ENCODE results near the gene SHKBP1.

The SHKBP1 gene

DNA sequence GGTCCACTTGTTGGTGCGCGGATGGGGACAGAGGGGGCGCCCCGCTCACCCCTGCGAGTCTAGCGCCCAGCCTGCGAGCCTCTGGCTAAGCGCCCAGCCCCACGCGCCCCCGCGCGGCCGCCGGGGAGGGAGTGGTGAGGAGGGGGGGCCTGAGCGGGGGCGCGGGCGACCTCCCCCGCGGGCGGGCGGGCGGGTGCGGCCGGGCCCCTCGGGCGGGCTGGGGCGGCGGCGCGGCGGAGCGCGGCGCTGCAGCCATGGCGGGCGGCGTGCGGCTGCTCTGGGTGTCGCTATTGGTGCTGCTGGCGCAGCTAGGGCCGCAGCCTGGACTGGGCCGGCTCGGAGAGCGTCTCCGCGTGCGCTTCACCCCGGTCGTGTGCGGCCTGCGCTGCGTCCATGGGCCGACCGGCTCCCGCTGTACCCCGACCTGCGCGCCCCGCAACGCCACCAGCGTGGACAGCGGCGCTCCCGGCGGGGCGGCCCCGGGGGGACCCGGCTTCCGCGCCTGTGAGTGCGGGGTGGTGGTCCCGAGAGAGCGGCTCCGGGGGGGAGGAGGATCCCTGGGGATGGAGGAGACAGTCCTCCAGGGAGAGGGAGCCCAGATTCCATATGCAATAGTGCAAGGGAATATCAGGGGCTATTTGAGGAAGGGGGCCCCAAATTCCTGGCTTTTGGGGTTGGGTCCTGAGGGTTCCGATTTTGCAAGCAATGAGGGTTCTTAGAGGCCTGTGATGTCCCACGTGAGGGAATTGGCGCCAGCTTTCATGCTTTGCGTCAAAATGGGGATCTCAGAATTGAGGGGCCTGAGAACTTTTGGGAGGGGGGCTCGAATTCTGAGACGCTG is 24.7 kb downstream of the SHKBP1 start, which contains the start of gene LTBP4:
Gene LTBP4, plus strand, starts transcription at position 236 of the 841 bp plus-strand sequence. Its CDS starts 19 bp downstream, at position 255.
- DNase-seq: no peak

GRCh38 chr19:40603071-40603388 is 26.4 kb downstream of the SHKBP1 start:
- DNase-seq: no peak

- peak; percentile 92 for DNase-seq
Observed at GRCh38 chr19:40603389-40604170, 26.9 kb downstream of the SHKBP1 start.

DNA sequence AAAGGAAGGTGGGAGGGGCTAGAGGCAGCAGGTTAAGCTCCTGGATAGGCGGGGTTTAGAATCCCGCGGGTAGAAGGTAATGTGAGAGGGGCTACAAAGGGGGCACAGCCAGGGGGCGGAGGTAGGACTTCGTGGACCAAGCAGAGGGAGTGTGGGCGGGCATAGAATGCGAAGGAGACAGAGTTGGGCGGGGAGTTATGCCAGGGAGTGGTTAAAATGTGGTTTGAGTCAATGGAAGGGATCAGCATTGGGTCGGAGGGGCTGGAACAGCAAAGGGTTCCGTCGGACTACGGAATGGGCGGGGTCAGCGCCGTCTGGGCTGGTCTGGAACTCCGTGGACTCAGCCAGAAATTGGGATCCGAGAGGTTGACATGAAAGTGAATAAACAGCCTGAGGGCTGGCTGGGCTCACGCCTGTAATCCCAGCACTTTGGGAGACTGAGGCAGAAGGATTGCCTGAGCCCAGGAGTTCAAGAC is 27.5 kb downstream of the SHKBP1 start:
- no peak for DNase-seq

GRCh38 chr19:40604647-40605215 is 28.1 kb downstream of the SHKBP1 start:
- DNase-seq: no peak

GRCh38 chr19:40605216-40605971 is 28.7 kb downstream of the SHKBP1 start:
- peak; percentile 65 for DNase-seq

GRCh38 chr19:40607311-40608239 is 30.9 kb downstream of the SHKBP1 start:
- DNase-seq: no peak

DNA sequence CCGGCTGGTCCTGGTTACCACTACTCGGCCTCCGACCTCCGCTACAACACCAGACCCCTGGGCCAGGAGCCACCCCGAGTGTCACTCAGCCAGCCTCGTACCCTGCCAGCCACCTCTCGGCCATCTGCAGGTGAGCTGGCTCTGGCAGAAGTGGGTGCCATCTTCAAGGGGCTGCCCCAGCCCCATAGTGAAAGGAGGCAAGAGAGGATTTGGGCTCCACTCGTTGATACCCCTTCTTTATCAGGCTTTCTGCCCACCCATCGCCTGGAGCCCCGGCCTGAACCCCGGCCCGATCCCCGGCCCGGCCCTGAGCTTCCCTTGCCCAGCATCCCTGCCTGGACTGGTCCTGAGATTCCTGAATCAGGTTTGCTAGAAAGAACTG is 31.6 kb downstream of the SHKBP1 start:
- no peak for DNase-seq

GRCh38 chr19:40608957-40609356 is 32.3 kb downstream of the SHKBP1 start:
- DNase-seq: no peak

DNA sequence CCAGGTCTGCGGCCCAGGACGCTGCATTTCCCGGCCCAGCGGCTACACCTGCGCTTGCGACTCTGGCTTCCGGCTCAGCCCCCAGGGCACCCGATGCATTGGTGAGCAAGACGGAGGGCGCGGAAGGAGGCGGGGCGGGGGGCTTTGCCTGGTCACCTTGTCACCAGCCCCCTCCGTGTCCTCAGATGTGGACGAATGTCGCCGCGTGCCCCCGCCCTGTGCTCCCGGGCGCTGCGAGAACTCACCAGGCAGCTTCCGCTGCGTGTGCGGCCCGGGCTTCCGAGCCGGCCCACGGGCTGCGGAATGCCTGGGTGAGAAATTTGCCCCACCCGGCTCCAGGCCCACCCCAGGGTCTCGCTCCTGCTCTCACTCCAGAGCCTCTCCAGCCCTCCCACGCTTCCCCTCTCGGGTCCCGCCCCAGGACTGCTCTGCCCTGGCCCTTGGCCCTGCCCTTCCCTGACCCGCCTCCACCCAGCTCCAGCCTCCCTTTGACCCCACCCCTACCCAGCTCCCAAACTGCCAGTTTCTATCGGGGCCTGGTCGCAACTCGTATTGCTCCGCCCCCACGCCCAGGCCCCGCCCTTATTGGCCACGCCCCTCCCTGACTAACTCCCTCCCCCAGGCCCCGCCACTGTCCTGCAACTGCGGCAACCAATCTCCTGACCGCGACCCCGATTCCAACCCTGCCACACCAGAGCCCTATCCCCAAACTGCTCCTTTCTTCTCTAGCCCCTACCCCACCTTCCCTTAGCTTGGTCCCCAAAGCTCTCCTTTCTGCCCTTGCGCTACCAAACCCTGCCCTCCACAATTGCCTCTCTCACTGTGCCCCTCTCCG is 33.1 kb downstream of the SHKBP1 start:
- DNase-seq: peak; percentile 69

DNA sequence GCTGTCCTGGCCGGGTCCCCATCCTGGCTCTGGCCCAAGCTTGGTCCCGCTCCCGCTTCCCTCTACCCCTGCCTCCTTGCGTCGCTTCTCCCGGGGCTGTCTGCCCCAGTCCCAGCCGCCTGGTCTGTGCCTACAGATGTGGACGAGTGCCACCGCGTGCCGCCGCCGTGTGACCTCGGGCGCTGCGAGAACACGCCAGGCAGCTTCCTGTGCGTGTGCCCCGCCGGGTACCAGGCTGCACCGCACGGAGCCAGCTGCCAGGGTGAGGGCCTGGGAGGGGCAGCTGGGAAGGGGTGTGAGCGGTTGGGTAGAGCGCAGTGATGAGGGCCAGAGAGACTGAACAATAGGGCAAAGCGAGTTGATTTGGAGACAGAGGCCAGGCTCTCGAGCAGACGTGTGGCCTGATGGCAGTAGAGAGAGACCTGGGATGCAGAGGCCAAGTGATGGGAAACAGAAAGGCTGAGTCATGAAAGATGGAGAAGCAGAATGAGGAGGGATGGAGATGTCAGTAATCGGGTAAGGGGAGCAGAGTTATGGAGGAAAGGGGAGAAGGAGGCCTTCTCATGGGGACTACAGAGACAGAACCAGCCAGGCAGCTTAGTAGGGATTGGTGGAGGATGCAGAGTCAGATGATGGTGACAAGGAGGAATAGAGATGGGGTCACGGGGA is 33.9 kb downstream of the SHKBP1 start:
- peak; percentile 51 for DNase-seq

- DNase-seq: no peak
Observed at GRCh38 chr19:40611096-40611495, 34.4 kb downstream of the SHKBP1 start.

DNA sequence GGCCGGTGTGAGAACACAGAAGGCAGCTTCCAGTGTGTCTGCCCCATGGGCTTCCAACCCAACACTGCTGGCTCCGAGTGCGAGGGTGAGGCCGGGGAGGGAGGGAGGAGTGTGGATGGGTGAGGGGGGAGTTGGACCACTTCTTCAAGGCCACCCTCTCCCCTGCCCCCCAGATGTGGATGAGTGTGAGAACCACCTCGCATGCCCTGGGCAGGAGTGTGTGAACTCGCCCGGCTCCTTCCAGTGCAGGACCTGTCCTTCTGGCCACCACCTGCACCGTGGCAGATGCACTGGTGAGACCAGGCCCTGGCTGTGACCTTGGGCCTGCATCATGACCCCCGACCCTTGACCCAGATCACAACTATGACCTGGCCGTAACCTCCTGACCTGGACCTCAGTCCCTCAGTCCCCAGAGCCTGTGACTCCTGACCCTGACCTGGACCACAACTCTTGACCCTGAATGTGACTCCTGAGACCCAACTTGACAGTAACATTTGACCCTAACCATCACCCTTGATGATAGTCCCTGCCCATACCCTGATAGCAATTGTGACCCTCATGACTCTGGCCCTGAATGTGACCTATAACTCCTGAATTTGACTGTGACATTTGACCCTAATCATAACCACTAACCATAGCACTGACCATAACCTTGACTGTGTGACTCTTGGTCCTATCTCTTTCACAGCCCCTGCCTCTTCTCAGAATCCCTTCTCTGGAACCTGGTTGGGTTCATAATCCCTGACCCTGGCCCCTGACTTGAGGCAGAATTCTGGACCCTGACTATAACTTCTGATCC is 35.4 kb downstream of the SHKBP1 start:
- DNase-seq: no peak

DNA sequence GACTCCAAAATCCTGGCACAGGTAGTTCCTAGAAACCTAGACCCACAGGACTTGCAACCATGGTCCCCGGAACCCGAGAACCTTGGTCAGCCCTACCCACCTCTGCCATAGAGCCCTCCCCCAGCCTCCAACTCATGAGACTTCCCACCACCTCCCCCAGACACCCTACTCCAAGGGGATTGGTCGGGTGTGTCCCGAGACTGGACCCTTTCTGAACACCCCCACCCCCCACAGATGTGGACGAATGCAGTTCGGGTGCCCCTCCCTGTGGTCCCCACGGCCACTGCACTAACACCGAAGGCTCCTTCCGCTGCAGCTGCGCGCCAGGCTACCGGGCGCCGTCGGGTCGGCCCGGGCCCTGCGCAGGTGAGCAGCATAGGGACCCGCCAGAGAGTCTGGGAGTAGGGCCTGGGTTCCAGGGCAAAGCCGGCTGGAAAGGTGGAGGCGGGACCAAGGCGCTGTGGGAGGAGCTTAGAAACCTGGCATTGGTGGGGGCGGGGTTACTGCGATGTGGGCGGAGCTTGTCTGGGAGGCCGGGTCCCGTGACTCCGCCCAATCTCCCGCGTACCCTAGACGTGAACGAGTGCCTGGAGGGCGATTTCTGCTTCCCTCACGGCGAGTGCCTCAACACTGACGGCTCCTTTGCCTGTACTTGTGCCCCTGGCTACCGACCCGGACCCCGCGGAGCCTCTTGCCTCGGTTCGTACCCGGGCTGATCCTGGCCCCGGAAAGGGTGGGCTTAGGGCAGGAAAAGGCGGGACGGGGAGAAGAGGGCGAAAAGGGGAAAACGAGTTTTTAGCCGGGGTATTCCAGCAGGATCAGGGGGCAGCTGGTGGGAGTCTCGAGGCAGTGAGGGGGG is 36.4 kb downstream of the SHKBP1 start:
- DNase-seq: peak; percentile 68

- DNase-seq: peak; percentile 77
Observed at GRCh38 chr19:40613690-40614621, 37.3 kb downstream of the SHKBP1 start.

DNA sequence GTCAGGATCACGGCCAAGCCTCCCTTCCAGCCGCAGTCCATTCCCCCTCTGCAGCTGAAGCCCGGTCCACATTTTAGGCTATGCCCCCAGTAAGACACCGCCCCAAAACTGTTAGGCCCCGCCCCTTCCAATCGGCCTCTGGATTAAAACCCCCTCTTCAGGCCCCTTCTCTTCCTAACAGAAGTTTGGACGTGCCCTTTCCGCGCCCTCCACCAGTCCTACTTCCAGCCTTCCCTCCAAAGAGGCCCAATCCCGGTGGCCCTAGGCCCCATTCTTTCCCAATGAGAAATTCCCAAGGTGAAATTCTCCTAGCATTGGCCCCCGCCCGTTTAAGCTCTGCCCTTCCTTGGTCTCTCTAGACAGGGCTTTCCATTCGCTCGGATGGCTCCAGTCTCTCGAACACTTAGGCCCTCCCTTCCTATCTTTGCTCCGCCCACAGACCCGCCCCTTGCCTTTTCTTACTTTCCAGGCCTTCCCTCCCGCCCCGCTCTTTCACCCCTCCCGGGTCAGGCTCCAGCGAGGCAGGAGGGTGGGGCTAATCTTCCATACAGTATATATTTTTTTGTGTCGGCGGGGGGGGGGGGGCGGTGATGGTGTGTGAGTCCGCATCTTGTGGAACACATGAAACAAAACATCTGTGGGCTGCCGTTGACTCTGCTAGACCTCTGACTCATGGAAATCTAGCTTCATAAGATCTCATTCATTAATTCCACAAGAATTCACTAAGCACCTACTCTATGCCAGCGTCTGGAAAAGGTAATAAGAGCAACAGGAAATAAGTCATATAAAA is 38.1 kb downstream of the SHKBP1 start:
- peak; percentile 88 for DNase-seq

Measured in activated CD4-positive, alpha-beta T cell treated with anti-CD3 and anti-CD28 coated beads for 1 hour (primary cell).